GM12873 (cell line): Measurements from ENCODE around the gene LCE2A.

ENCODE experiments used
- CTCF ChIP-seq: IDR thresholded peaks from 2 replicates; pipeline ENCODE4 v1.5.1; 2012; ENCODE audit warnings: low read depth, mild to moderate bottlenecking, moderate library complexity, low read length, control low read depth; ENCODE audit not compliant: insufficient read depth; ENCODE audit errors: missing control alignments

The LCE2A gene

DNA sequence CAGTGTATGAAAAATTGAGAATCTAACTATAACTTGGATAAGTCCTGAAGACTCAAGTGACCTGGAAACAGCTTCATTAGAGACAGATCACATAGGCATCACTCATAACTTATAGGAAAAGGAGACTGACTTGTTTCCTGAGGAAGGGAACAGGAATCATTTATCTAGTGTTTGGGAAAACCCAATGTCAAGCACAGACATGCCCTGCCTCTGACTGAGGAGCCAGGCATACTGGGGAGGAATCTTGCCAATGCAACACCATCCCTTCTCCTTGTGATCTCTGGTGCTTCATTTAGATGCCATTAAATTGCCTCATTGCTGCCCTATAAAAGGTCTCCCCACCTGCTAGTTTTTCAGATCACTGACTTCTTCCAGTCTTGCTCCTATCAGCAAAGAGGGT lies 20.1 kb downstream of the LCE2A start:
- no peak for TF ChIP-seq CTCF

DNA sequence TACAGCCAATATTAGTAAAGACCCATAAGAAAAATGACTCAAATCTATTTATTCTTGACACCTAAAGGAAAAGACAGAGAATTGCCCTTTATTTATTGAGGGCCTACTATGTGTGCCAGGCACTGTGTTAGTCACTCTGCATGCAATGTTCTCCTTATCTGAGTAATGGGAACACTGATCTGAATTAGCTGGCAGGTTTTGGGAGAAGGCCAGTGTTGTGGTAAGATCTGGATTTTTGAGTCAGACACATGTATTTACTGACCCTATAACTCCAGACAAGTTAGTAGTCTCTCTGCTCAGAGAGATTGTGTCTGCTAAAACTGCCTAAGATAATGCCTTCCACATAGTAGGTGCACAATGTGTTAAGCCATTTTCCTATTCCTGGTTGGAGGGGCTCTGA lies 27.1 kb downstream of the LCE2A start:
- TF ChIP-seq CTCF: no peak

- no peak for TF ChIP-seq CTCF
Measured at GRCh38 chr1:152728986-152729385, 30.8 kb downstream of the LCE2A start.

DNA sequence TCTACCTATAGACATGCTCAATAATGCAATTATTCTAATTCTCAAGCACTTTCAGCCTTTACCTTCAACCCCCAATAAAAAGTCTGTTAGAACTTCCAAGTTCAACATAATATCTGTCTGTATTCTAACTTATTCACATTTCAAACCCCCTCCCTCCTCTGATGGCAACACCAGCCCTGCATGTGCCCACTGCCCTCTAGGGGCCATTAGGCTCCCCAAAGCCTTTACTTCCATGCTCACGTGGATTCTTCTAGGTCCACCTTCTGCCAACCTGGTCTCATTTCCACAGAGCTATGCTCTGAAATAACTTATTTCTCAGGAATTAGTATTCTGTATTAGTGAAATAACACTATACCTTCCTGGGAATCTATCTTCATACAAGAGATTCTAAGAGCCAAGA lies 37.5 kb downstream of the LCE2A start:
- TF ChIP-seq CTCF: peak; percentile 45

GRCh38 chr1:152737997-152738396 lies 39.9 kb downstream of the LCE2A start:
- TF ChIP-seq CTCF: no peak

DNA sequence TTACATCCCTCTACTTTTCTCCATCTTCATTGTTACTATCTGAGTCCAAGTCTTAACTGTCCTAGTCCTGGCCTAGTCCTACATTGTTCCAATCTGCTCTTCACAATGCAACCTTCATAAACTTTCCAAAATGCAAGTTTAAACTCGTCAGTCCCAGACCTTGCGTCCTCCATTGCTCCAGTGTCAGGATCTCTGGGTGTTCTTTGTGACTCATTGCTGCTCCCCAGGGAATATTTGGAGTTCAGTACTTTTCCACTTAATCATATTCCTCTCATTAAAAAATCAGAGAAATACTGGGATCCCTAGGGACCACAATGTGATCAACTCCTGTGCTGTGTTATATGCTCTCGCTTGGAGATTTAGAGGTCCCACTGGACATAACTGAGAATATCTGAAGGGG lies 41.7 kb downstream of the LCE2A start:
- TF ChIP-seq CTCF: no peak

DNA sequence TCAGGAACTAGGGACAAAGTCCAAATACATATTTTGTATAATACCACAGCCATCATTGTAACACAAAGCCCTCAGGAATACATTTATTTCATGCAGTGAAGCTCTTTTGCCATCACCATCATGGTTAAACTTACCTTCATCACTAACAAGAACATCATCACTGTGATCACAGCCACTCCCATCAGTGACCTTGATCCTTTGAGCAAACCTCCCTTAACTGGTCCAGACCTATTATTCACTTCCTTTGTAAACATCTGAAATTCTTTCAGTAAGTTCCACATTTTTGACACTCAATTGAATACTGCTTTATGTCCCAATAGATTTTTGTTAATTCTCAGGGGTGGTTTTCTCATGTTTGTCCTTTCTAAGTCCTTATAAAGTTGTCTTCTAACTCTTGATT lies 43.5 kb downstream of the LCE2A start:
- TF ChIP-seq CTCF: no peak
